Lower leg skin (tissue), 3 donors: Measurements from ENCODE around the gene NEXN.

Experiments
- POLR2A ChIP-seq, 2 donors: fragments of 450-650 bp; IDR thresholded peaks; one replicate each; pipeline ENCODE4 v1.6.1; 2016 to 2017; ENCODE audit warnings: antibody characterized with exemption in 2 of 2, mild to moderate bottlenecking in 1 of 2, moderate library complexity in 1 of 2
- TF ChIP-seq, protein P1 (sequence below), 3 donors: fragments of 450-650 bp; IDR thresholded peaks; one replicate each; pipeline ENCODE4 v1.5.1; 2016; ENCODE audit warnings: antibody characterized with exemption in 3 of 3, mild to moderate bottlenecking in 3 of 3, moderate library complexity in 2 of 3

DNA sequence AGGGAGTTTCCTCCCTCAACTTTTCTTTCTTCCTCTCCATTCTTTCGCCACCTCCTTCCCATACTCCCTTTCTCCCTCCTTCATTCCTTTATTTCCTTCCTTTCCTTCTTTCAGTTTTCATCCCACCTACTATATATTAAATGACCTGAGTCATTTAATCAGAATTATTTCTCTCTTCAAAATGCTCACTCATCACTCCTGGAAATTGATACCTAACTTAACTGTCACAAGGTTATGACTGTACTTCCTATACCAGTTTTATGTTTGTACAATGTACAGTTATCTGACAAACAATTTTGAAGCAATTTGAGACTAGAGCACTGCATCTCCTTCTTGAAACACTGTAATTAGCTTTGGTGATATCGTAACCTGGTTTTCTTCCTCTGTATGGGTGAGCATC, 41.4 kb downstream of the NEXN start:
- no peak for TF ChIP-seq POLR2A (IDR thresholded peaks at IDR 0.05)
- TF ChIP-seq, protein P1, sequence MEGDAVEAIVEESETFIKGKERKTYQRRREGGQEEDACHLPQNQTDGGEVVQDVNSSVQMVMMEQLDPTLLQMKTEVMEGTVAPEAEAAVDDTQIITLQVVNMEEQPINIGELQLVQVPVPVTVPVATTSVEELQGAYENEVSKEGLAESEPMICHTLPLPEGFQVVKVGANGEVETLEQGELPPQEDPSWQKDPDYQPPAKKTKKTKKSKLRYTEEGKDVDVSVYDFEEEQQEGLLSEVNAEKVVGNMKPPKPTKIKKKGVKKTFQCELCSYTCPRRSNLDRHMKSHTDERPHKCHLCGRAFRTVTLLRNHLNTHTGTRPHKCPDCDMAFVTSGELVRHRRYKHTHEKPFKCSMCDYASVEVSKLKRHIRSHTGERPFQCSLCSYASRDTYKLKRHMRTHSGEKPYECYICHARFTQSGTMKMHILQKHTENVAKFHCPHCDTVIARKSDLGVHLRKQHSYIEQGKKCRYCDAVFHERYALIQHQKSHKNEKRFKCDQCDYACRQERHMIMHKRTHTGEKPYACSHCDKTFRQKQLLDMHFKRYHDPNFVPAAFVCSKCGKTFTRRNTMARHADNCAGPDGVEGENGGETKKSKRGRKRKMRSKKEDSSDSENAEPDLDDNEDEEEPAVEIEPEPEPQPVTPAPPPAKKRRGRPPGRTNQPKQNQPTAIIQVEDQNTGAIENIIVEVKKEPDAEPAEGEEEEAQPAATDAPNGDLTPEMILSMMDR (IDR thresholded peaks at IDR 0.05): no peak
